ENCODE data around the gene DCDC2.
"Not testable (repeated sequence)": the region's sequence is repeated elsewhere in the genome, so short reads cannot be mapped to it uniquely, and the experiment has no call there.

DCDC2 gene

DNA sequence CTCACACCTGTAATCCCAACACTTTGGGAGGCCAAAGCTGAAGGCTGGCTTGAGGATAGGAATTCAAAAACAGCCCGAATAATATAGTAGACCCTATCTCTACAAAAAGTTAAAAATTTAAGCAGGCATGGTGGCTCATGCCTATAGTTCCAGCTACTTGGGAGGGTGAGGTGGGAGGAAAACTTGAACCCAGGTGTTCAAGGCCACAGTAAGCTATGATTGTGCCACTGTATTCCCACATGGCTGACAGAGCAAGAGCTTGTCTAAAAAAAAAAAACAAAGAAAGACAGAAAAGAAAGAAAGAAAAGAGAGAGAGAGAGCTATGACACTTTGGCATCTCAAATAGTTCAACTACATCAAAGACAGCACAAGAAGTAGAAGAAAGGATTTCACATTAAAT, 33.2 kb downstream of the DCDC2 start:
- DNase-seq (ENCODE audit: low read depth): no peak

DNA sequence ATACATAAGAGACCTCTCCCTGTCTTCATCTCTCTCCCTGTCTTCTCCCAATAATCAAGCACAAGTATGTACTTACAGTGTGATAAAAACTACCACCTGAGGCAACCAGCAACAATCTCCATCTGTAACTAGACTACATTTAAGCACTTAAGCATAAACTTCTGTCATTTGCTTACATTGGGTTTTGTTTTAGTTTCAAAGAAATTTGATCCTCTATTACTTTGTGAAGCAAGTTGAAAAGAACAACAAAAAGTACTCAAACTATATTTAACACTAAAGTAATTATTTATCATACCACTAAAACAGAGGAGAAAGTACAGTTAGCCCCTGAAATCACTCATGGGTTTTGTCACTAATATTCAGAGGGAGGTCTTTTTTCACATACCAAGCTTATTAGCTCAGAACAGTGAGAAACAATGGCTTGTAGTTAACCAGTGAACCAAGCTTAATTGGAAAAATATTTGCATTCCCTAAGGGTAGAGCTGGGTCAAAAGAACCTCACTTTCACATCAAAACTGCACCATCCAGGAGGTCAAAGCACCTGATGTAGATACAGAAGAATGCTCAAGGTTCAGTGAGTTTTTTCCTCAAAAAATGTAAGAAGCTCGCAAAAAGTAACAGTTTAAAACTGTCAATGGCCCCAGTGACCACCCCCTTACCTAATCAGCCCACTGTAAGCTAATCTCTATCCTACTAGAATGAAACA, 34.1 kb downstream of the DCDC2 start:
- DNase-seq (ENCODE audit: low read depth): no peak

DNA sequence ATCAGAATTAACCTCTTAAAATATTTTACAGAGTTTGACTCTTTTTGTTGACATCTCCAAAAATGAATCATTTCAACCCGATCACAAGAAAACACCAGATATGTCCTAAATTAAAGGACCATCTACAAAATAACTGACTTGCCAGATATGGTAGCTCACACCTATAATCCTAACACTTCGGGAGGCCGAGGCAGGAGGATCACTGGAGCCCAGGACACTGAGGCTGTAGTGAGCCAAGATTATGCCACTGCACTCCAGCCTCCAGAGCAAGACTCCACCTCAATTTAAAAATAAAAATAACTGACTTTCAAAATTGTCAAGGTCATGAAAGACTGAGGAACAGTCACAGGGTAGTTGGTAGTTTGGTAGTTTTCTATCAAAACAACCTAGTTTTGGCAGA, 34.9 kb downstream of the DCDC2 start:
- no peak for DNase-seq (ENCODE audit: low read depth)

DNA sequence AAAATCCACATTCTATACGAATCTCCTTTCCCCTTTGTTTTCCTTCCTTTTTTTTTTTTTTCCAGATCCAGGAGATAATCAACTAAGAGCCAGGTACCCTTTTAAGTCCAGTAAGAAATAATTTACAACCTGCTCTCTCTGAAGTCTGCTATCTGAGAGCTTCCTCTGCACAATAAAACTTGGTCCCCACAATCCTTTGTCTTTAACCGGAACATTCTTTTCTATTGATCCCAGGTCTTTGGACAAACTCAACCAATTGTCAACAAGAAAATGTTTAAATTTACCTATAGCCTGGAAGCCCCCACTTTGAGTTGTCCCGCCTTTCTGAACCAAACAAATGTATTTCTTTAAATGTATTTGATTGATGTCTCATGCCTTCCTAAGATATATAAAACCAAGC, 35.4 kb downstream of the DCDC2 start:
- not testable (repeated sequence) for DNase-seq (ENCODE audit: low read depth)

DNA sequence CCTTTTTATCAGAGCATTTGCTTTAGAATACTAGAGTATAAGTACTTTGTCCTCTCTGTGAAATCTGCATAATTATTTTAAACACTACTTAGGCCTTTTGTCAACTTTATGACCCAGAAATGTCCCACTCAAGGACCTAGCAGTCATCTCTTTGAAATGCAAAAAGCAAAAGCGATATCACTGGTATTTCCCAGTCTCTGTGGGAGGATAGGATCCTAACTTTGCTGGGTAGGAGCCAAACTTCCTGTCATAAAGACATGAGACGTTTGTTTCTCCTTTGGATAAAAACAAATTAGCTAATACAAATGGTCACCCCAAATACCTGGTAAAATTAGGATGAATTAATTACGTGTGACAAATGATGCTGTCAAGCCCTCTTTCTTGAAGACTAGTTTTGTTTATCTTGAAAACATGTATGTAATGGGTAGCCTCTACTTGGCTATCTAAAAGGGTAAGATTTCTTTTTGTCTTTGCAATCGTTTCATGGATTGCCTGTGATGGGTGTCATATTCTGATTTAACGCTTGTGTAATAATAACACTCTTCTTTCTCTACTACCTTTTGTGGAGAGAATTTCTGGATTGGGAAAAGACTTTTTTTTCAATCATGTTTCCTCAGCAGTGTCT, 36.2 kb downstream of the DCDC2 start:
- DNase-seq (ENCODE audit: low read depth): no peak

DNA sequence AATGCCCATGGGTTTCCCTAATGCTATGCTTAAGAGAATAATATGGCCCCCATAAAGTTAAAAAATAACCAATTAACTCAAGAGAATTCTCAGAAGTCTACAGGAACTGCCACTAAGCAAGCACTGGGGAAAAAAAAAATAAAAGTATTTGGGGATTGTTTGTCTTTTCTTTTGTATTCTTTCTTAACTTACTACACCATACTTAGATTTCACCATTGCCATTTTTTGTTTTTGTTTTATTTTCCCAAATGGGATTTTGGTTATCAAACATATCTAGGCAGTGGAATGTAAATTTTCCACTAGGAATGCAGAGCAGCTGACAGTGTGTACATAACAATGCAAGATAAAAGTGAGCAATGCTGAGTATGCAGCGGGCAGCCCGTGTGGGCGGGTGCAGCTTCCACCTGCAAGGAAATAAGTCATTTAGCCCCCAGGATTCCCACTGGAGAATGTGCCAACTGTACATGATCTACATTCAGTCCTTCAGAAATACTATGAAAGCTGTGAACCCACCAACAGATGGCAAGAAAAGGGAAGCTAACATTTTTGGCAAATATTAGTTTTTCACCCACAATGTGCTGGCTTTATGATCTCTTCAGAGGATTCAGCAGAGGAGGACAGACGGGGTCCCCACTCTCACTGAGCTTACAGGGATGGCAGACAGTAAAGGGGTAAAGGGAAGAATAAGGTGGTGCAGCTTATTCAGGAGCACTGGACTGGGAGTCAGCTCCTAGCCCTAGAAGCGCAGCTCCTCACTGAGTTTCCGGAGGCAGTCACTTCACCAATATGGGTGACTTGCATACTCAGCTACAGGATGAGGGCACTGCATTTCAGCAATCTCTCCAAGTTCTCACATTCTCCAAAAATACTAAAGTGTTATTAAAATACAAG, 44.4 kb downstream of the DCDC2 start:
- DNase-seq (ENCODE audit: low read depth): no peak

DNA sequence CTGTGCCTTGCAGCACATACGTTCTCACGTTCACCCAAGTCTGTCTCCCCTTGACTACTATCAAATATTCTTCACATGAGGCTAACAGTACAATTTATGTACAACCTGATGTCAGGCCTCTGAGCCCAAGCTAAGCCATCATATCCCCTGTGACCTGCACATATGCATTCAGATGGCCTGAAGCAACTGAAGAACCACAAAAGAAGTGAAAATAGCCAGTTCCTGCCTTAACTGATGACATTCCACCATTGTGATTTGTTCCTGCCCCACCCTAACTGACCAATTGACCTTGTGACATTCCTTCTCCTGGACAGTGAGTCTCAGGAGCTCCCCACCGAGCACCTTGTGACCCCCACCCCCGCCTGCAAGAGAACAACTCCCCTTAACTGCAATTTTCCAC, 46.1 kb downstream of the DCDC2 start:
- not testable (repeated sequence) for DNase-seq (ENCODE audit: low read depth)

DNA sequence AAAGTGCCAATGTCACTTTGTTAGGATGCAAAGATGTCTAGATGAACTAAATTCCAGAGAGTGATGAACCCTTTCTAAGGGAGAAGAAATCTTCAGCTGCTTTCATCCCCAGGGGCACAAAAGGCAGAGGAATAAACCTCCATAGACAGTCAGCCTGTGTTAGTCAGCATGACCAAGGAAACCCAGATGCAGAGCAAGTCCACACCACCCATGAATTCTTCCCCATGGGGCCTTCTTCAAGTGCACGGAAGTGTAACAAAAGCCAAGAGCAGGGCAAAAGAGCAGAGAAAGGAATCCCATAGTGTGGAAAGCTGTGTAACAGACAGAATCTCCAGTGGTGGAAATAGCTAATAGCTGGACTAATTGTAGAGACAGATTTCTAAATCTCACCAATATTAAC, 50.0 kb downstream of the DCDC2 start:
- DNase-seq (ENCODE audit: low read depth): no peak

DNA sequence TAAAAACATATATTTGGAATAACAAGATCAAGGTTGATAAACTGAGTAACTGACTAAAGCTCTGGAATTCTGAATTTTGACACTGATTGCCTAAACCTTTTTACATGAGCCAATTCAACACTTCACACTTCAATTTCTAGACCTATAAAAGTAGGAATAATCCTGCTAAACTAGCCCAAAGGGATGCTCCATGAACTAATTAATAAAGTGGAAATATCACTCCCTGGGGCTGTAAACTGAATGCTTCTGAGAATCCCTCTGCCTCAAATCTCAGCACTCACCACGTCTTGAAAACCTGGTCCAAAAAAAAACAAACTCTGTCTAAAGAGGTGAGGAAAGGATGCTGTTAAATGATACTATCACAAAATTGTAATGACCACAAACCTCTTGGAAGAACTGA, 50.9 kb downstream of the DCDC2 start:
- no peak for DNase-seq (ENCODE audit: low read depth)

DNA sequence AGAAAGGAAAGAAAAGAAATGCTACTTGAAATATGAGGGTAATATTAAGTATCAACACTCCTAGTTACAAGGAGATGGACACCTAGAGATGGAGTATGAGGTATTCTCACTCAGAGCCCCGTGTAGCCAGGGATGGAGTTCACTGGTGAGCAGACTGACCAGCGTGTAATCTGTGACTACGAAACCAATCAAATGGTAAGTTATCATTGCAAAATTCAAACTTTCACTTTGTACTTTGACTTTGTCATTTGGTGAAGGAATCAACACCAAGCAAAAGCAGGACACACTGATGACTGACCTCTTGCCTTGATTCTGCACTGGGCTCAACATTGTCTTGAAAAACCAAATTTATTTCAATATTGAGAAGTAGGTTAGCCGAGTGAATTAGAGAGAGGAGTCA, 51.8 kb downstream of the DCDC2 start:
- no peak for DNase-seq (ENCODE audit: low read depth)

DNA sequence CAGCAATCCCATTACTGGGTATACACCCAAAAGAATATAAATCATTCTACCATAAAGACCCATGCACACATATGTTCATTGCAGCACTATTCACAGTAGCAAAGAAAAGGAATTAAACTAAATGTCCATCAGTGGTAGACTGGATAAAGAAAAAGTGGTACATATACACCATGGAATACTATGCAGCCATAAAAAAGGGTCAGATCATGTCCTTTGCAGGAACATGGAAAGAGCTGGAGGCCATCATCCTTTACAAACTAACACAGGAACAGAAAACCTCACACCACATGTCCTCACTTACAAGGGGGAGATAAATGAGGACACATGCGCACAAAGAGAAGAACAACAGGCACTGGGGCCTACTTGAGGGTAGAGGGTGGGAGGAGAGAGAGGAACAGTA, 60.9 kb downstream of the DCDC2 start:
- no peak for DNase-seq (ENCODE audit: low read depth)

DNA sequence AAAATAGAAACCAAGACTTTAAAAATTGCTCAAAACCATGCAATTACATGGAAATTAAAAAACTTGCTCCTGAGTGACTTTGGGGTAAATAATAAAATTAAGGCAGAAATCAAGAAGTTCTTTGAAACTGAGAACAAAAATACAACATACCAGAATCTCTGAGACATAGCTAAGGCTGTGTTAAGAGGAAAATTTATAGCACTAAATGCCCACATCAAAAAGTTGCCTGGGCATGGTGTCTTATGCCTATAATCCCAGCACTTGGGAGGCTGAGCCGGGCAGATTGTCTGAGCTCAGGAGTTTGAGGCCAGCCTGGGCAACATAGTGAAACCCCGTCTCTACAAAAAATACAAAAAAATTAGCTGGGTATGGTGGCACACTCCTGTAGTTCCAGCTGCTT, 64.0 kb downstream of the DCDC2 start:
- not testable (repeated sequence) for DNase-seq (ENCODE audit: low read depth)

DNA sequence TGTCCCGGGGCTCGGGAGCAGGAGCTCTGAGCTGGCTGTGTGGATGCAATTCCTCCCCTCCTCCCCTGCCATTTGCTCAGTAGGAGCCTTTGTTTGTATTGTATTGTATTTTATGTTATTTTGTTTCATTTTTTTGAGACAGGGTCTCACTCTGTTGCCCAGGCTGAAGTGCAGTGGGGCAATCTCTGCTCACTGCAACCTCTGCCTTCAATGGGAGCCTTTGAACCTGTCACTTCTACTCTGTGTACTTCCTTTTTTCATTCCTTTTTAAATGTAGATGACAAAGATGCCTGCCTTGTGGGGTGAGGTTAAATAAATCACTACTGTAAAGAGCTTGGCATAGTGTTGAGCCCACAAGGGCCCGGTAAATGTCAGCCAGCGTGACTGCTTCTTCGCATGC, 70.6 kb downstream of the DCDC2 start:
- no peak for DNase-seq (ENCODE audit: low read depth)

DNA sequence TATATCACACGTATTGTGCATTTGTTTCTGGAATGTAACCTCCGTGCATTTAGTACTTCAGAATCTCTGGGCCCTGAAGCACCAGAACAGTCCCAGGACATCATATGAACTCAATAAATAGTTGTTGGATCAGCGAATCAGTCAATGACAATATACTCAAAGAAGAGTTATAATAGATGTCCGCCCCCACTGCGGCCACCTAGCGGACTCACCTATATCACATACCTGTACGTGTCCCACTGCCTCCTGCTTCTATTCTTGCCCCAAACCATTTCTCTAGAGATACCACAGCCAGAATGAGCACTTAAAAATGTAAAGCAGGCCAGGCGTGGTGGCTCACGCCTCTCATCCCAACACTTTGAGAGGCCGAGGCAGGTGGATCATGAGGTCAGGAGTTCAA, 73.9 kb downstream of the DCDC2 start:
- DNase-seq (ENCODE audit: low read depth): no peak

DNA sequence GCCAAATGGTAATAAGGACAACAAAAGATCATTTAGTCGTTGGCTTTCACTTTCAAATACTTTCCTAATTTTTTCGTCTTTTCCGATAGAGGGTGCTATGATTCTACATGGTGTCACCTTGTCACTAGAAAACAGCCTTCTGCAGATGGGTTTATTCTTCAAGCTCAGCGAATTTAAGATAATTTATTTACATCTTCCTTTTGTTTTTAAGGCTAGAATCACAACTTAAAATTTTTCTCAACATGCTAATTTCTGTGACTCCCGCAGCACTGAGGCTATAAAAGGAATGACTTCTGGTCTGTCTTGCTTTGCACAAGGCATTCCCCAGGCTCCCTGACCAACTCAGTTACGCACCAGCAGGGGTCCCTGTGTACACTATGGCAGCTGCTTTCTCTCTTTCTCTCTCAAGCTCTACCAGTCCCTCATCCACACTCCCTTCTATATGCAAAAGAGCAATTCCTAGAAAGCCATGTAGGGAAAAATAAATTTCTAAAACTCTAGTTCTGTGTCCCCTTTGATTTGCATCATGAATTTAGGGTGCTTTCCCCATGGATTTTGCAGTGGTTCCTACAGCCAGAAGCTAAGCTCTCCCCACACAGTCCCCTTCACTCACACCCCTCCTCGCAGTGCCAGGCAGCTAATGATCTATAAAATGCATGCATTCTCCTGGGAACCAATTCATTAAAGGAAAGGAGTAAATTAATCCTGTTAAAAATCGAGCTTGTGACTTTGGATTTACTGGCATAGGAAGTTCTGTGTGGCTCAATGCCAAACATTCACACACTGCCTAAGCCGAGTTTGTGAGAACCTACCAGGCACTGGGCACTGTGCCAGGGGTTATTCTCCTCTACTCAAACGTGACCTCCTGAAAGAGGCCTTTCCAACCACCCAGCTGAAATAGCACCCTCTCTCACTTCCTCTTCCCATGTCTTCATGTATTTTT, 74.5 kb downstream of the DCDC2 start:
- no peak for DNase-seq (ENCODE audit: low read depth)

DNA sequence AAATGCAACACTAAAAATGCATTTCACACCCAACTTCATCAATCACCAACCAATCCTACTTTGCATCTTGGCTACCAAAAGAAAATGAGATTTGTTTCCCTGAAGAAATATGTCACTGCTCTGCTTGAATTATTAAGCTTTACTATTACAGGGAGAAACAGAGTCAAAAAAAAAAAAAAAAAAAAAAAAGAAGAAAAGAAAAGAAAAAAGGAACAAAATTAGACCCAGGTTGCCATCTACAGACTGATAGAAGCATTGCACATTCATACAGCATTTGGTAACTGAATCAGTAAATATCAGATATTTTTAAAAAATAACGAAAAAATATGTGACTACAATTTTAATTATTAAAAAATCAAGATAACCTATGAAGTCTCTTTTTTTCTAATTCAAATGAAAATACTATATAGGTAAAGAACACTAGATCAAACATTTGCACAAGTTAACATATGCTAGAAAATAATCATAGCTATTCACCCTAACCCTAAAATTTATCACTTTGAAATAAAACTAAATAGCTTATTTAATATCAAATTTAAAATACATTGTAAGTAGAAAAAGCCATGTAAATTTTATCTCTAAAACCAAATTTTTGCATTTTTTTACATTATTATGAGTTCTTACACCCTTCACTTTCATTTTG, 83.3 kb downstream of the DCDC2 start:
- no peak for DNase-seq (ENCODE audit: low read depth)

DNA sequence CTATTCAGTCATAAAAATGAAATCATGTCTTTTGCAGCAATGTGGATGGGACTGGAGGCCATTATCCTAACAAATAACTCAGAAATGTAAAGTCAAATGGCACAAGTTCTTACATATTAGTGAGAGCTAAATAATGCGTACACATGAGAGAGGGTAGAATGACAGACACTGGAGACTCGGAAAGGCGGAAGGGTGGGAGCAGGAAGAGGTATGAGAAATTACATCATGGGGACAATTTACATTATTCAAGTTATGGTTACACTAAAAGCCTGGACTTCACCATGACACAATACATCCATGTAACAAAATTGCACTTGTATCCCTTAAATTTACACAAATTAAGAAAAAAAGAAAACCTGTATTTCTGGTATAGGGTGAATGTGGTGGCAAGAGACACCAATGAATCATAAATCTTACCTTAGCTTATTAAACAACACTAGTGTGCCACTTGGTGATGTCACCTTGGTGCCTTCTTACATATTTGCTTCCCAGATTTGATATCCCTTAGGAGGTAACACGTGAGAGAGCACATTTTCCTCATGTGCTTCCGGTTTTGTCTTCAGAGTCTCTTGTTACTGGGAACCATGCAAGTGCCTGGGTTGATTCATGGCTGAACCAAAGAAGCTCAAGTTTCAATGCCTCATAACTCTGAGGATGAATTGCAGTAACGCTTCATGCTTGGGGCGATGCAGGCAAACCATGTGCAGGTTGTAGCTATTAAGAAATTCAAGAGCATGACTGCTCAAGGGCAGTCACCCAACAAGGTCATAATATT, 84.6 kb downstream of the DCDC2 start:
- no peak for DNase-seq (ENCODE audit: low read depth)

DNA sequence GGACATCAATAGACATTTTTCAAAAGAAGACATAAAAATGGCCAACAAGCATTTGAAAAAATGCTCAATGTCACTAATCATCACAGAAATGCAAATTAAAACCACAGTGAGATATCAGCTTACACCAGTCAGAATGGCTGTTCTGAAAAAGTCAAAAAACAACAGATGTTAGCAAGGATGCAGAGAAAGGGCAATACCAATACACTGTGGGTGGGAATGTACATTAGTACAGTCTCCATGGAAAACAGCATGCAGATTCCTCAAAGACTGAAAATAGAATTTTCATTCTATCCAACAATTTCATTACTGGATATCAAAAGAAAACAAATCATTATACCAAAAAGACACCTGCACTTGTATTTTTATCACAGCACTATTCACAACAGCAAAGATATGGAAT, 85.3 kb downstream of the DCDC2 start:
- DNase-seq (ENCODE audit: low read depth): no peak

DNA sequence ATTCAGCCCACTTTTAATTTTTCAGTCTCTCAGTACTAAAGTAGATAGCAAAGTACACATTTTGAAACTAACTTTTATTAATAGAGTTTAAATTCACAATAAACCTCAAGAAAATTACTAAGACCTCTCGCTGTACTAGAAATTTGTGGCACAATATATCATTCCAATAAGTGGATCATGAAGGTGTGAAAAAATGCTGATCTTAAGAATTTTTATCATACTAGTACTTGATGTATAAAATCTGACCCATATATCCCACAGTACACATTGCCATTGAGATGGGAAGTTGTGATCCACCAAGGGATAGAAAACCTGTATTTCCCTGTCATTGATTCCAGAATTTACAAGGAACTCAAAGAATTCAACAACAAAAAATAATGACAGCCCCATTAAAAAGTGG, 85.7 kb downstream of the DCDC2 start:
- DNase-seq (ENCODE audit: low read depth): no peak

DNA sequence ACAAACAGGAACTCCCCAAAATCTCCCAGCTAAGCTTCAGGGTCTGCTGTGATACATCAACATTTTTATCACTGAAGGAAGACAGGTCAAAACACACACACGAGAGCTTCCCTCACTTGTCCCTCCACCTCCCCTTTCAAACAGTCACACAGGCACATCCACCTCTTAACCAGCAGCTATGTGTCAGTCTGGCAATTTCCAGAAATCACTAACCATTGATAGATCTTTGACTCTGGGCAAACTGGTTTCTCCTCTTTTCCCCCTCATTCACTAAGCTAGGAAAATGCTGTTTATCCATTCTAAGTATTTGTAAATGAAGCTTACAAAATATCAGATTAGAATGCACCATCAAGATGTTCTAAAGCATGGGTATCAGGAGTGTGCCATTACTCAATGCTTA, 87.8 kb downstream of the DCDC2 start:
- no peak for DNase-seq (ENCODE audit: low read depth)

DNA sequence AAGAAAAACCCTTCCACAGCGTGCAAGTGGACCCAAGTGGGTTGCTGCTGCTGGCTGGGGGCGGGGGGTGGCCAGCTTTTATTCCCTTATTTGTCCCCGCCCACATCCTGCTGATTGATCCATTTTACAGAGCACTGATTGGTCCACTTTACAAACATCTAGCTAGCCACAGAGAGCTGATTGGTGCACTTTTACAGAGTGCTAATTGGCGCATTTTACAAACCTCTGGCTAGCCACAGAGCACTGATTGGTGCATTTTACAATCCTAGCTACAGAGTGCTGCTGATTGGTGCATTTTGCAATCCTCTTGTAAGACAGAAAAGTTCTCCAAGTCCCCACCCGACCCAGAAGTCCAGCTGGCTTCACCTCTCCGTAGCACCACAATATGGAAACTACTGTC, 99.6 kb downstream of the DCDC2 start:
- DNase-seq (ENCODE audit: low read depth): not testable (repeated sequence)
